Skeletal muscle tissue (tissue), 4 donors: ENCODE results near the gene KYAT1. TPM values are rescaled to one million over a fixed set of nuclear protein-coding genes. Genes with fewer than 3 reads are reported as not detected.
A peak's percentile ranks its signal among the peaks of the same experiment; 100 is the strongest.

Experiments
- H3K27ac ChIP-seq: one replicate; pipeline ENCODE4 v1.7.0; 2013; ENCODE audit warnings: mild to moderate bottlenecking, low read depth, low read length, inconsistent platforms
- H3K27me3 ChIP-seq, 3 donors: one replicate each; pipeline ENCODE4 v1.7.0; 2013; ENCODE audit warnings: low read length in 3 of 3; ENCODE audit not compliant: control insufficient read depth in 3 of 3, insufficient read depth in 3 of 3
- H3K36me3 ChIP-seq, 3 donors: one replicate each; pipeline ENCODE4 v1.7.0; 2013; ENCODE audit warnings: low read length in 3 of 3; ENCODE audit not compliant: control insufficient read depth in 3 of 3, insufficient read depth in 3 of 3
- H3K4me1 ChIP-seq, 3 donors: one replicate each; pipeline ENCODE4 v1.7.0; 2013; ENCODE audit warnings: low read length in 3 of 3, mild to moderate bottlenecking in 3 of 3; ENCODE audit not compliant: control insufficient read depth in 3 of 3, insufficient read depth in 3 of 3
- H3K4me3 ChIP-seq, 3 donors: one replicate each; pipeline ENCODE4 v1.7.0; 2013; ENCODE audit warnings: low read length in 3 of 3
- H3K9ac ChIP-seq, 3 donors: one replicate each; pipeline ENCODE4 v1.7.0; 2013; ENCODE audit warnings: low read length in 3 of 3, mild to moderate bottlenecking in 3 of 3, moderate library complexity in 2 of 3, low read depth in 1 of 3
- H3K9me3 ChIP-seq, 3 donors: one replicate each; pipeline ENCODE4 v1.7.0; 2013; ENCODE audit warnings: low read length in 3 of 3; ENCODE audit not compliant: control insufficient read depth in 3 of 3
- total RNA-seq: library from RNA; depleted of rRNA; stranded (reverse); fragments of >200 nt; gene quantifications from one replicate; pipeline ENCODE4 v1.2.3, GENCODE V29; 2014
- donor health status: Osteomylitis.

Gene KYAT1
- total RNA-seq, 1 donor from 2014 or later = 2.1 TPM

DNA sequence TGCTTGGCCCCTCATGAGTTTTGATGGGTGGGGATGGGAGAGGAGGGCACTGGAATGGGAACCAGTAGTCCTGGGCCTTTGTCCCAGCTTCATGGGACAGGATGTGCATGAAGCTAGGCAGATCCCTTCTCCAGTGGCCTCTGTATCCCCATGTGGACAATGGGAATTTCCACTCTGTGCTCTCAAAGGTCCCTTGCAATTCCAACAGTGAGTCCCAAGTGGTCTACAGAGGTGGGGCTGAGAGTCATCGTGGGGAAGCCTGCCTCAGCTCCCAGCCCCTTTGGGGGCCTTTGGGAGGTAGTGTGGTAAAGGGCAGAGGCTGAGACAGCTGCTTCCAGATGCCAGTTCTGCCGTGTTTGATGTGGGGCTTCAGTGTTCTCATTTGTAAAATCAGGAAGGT lies 37.2 kb upstream of the KYAT1 start:
- peak overlapping the region in 1 of 3 donors; percentile 33 for H3K9ac ChIP-seq
- no peak overlapping the region for H3K27ac ChIP-seq
- H3K4me3 ChIP-seq = no peak overlapping the region
- peaks cover 6 to 15% (median 13%) of the 10 kb centered on the region in 3 donors for H3K36me3 ChIP-seq
- peaks cover 35 to 48% (median 42%) of the 10 kb centered on the region in 3 donors for H3K4me1 ChIP-seq
- no peaks in the 10 kb centered on the region for H3K9me3 ChIP-seq
- no peaks in the 10 kb centered on the region for H3K27me3 ChIP-seq

DNA sequence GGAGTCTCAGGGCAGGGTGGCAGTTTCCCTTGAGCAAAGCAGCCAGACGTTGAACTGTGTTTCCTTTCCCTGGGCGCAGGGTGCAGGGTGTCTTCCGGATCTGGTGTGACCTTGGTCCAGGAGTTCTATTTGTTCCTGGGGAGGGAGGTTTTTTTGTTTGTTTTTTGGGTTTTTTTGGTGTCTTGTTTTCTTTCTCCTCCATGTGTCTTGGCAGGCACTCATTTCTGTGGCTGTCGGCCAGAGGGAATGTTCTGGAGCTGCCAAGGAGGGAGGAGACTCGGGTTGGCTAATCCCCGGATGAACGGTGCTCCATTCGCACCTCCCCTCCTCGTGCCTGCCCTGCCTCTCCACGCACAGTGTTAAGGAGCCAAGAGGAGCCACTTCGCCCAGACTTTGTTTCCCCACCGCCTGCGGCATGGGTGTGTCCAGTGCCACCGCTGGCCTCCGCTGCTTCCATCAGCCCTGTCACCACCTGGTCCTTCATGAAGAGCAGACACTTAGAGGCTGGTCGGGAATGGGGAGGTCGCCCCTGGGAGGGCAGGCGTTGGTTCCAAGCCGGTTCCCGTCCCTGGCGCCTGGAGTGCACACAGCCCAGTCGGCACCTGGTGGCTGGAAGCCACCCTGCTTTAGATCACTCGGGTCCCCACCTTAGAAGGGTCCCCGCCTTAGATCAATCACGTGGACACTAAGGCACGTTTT lies 35.5 kb upstream of the KYAT1 start:
- Histone ChIP-seq H3K9me3 (no peaks in the 10 kb centered on the region), H3K36me3 (peaks cover 9 to 15% (median 13%) of the 10 kb centered on the region in 3 donors), H3K27me3 (no peaks in the 10 kb centered on the region), H3K27ac (peak overlapping the region; percentile 47), H3K4me1 (peaks cover 51 to 63% (median 56%) of the 10 kb centered on the region in 3 donors), H3K4me3 (peak overlapping the region in 1 of 3 donors; percentile 10), H3K9ac (peak overlapping the region in 1 of 3 donors; percentile 45)

DNA sequence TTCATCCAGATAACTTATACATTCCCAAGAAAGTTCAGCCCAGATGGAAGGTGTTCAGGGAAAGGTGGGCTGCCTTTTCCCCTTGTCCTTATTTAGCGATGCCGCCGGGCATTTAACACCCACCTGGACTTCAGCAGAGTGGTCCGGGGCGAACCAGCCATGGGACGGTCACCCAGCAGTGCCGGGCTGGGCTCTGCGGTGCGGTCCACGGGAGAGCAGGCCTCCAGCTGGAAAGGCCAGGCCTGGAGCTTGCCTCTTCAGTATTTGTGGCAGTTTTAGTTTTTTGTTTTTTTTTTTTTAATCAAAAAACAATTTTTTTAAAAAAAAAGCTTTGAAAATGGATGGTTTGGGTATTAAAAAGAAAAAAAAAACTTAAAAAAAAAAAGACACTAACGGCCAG lies 35.0 kb upstream of the KYAT1 start:
- Histone ChIP-seq H3K4me3 (no peak overlapping the region), H3K4me1 (peaks cover 54 to 66% (median 61%) of the 10 kb centered on the region in 3 donors)

DNA sequence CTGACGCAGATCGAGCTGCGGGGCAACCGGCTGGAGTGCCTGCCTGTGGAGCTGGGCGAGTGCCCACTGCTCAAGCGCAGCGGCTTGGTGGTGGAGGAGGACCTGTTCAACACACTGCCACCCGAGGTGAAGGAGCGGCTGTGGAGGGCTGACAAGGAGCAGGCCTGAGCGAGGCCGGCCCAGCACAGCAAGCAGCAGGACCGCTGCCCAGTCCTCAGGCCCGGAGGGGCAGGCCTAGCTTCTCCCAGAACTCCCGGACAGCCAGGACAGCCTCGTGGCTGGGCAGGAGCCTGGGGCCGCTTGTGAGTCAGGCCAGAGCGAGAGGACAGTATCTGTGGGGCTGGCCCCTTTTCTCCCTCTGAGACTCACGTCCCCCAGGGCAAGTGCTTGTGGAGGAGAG lies 34.5 kb upstream of the KYAT1 start:
- peak overlapping the region; percentile 1 to 73 (median 51) for H3K9ac ChIP-seq
- H3K4me1 ChIP-seq = peaks cover 56 to 68% (median 64%) of the 10 kb centered on the region in 3 donors
- H3K27ac ChIP-seq = peak overlapping the region; percentile 71
- H3K9me3 ChIP-seq = no peaks in the 10 kb centered on the region
- H3K4me3 ChIP-seq = peak overlapping the region in 2 of 3 donors; percentile 36 to 48
- H3K36me3 ChIP-seq = peaks cover 9 to 15% (median 13%) of the 10 kb centered on the region in 3 donors
- no peaks in the 10 kb centered on the region for H3K27me3 ChIP-seq

More for the DNA sequence above, 35.0 kb upstream of the KYAT1 start:
- H3K27me3 ChIP-seq = no peaks in the 10 kb centered on the region
- H3K36me3 ChIP-seq = peaks cover 9 to 15% (median 13%) of the 10 kb centered on the region in 3 donors
- no peaks in the 10 kb centered on the region for H3K9me3 ChIP-seq
- peak overlapping the region; percentile 71 for H3K27ac ChIP-seq
- peak overlapping the region; percentile 1 to 73 (median 43) for H3K9ac ChIP-seq

DNA sequence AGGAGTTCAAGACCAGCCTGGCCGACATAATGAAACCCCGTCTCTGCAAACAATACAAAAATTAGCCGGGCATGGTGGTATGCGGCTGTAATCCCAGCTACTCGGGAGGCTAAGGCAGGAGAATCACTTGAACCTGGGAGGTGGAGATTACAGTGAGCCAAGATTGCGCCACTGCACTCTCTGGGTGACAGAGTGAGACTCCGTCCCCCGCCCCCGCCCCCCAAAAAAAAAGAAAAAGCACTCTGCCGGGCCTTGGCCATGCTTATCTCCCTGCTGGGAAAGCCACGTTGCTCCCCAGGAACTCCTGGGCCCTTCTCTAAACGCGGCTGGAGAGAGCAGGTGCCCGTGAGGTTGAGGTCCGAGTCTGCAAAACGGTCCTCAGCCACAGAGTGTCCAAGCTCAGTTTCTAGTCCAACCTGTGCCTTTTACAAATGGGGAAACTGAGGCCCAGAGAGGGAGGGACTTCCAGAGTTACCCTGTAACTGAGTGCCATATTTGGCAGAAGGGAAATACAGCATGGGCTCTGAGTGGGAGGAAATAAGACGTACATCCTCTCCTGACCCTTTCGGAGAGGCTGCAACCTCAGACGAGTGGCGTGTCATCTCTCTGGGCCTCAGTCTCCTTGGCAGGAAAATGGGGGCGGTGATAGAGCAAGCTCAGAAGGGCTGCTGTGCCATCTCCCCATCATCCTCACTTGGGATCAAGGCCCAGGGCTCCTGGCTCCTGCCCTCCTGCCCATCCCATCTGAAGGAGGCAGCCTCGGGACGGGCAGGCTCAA lies 32.4 kb upstream of the KYAT1 start:
- H3K4me1 ChIP-seq = peaks cover 56 to 71% (median 70%) of the 10 kb centered on the region in 3 donors
- H3K4me3 ChIP-seq = no peak overlapping the region
- peaks cover 18 to 25% (median 19%) of the 10 kb centered on the region in 3 donors for H3K36me3 ChIP-seq

DNA sequence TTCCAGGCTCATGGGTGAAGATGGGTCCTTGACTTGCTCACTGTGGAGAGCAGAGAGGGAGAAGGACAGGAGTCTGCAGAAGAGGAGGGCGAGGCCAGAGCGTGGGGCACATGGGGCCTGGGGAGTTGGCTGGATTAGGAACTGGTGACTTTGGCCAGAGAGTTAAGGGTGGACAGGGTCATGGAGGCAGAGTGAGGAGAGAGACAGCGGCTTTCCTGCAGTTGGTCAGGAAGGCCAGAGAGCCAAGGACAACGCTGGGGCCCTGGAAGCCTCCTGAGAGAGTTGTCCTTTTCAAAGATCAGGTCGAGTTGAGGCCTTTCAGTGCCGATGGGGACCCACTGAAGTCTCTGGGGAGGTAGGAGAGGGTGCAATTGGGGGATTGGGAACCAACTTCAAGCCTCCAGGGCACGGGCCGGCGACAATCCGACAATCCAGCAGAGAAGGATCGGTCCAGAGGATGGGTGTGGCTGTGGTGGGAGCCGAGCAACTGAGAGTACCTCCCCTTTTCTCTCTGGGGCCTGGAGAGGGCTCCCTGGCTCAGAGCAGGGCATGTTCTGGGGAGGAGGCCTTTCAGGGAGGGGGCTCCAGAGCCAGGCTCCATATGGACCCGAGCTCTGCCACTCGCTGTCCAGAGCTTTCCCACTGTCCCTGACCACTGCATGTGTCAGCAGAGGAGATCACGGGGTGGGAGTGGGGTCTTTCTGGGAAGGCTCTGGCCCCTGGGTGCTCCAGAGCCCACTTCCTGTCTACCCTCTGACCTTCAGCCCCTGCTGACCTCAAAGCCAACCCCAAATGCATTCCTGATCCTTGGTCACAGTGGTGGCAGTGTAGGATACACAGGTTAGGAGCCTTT lies 31.5 kb upstream of the KYAT1 start:
- H3K9ac ChIP-seq = peak overlapping the region in 1 of 3 donors; percentile 64
- H3K27ac ChIP-seq = peak overlapping the region; percentile 28
- peak overlapping the region in 1 of 3 donors; percentile 13 for H3K4me3 ChIP-seq
- no peaks in the 10 kb centered on the region for H3K27me3 ChIP-seq
- peaks cover 55 to 74% (median 72%) of the 10 kb centered on the region in 3 donors for H3K4me1 ChIP-seq
- H3K36me3 ChIP-seq = peaks cover 24 to 34% (median 26%) of the 10 kb centered on the region in 3 donors
- H3K9me3 ChIP-seq = no peaks in the 10 kb centered on the region

More for the DNA sequence above, 32.4 kb upstream of the KYAT1 start:
- Histone ChIP-seq H3K27ac (no peak overlapping the region), H3K27me3 (no peaks in the 10 kb centered on the region), H3K9me3 (no peaks in the 10 kb centered on the region), H3K9ac (peak overlapping the region in 1 of 3 donors; percentile 25)

DNA sequence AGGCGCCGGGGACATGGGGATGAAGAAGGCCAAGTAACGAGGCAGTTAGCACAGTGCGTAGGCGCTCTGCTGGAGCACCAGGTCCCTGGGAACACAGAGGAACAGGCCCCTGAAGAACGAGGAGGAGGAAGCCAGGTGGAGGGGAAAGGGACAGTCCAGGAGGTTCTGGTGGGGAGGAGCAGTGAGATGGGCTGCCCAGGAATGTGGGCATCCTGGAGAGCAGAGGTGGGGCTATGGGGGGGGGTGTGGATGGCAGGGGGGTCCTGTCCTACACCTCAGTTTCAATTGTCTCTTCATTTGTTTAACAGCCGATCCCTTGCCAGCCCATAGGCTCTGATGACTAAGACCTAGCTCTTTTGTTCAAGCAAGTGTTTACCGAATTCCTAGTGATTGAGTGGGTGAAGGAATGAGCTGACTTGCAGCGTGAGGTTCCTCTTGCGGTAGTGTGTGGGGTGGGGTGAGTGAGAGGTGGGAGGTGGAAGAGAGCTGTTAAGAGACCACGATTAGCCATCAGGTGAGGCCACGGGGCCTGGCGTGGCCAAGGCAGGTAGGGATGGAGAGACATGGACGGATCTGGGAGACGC lies 30.6 kb upstream of the KYAT1 start:
- peak overlapping the region in 1 of 3 donors; percentile 50 for H3K9ac ChIP-seq
- H3K4me1 ChIP-seq = peaks cover 52 to 71% (median 69%) of the 10 kb centered on the region in 3 donors

DNA sequence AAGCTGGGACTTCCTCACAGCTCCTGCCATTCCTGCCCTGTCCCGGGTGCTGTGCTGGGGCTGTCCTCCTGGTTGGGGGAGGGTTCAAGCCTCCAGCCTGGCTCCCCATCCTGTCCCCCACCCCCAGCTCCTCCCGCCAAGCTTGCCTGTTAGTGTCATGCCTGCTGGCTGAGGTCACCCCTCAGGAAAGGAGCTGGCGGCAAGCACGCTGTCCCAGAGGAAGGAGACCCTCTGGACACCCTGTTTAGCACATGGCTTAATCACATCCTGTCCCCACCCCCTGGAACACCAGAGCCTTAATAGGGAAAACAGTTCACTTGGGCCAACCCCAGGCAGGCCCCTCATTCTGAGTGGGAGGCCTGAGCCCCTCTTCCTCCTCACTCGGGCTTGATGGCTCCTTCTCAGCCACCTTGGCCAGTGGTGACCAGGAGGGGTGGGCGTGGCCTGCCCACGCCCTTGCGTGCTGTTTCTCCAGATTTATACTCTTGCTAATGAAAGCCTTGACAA lies 29.8 kb upstream of the KYAT1 start:
- Histone ChIP-seq H3K9me3 (no peaks in the 10 kb centered on the region), H3K4me3 (peak overlapping the region in 1 of 3 donors; percentile 29), H3K36me3 (peaks cover 34 to 39% (median 38%) of the 10 kb centered on the region in 3 donors), H3K9ac (peak overlapping the region in 2 of 3 donors; percentile 20 to 50), H3K27ac (peak overlapping the region; percentile 48), H3K27me3 (no peaks in the 10 kb centered on the region), H3K4me1 (peaks cover 49 to 65% (median 62%) of the 10 kb centered on the region in 3 donors)

More for the DNA sequence above, 30.6 kb upstream of the KYAT1 start:
- peaks cover 29 to 37% (median 35%) of the 10 kb centered on the region in 3 donors for H3K36me3 ChIP-seq
- H3K27ac ChIP-seq = peak overlapping the region; percentile 48
- peak overlapping the region in 1 of 3 donors; percentile 13 for H3K4me3 ChIP-seq
- H3K27me3 ChIP-seq = no peaks in the 10 kb centered on the region
- H3K9me3 ChIP-seq = no peaks in the 10 kb centered on the region

DNA sequence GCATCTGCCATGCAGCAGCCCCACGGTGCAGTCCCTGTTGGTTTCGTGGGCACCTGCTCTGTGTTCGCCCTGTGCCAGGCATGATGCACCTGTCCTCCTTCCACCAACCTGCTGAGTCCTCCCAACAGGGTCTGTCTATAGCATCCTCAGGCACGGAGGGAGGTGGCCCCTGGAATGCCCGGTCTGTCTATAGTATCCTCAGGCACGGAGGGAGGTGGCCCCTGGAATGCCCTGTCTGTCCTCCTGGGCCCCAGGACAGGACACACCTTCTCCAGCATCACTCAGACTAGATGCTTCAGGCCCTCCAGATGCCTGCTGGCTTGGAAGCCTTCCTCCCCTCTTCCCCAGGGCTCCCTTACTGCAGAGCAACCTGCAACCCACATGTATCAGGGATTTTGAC lies 29.2 kb upstream of the KYAT1 start:
- Histone ChIP-seq H3K27ac (peak overlapping the region; percentile 48), H3K4me1 (peaks cover 42 to 58% (median 56%) of the 10 kb centered on the region in 3 donors), H3K36me3 (peaks cover 32 to 36% (median 34%) of the 10 kb centered on the region in 3 donors)

More for the DNA sequence above, 29.2 kb upstream of the KYAT1 start:
- peak overlapping the region in 1 of 3 donors; percentile 29 for H3K4me3 ChIP-seq
- H3K9me3 ChIP-seq = no peaks in the 10 kb centered on the region
- peak overlapping the region in 1 of 3 donors; percentile 50 for H3K9ac ChIP-seq
- no peaks in the 10 kb centered on the region for H3K27me3 ChIP-seq
